ENCODE measurements around the gene ZNF316. TPM values are rescaled to one million over a fixed set of nuclear protein-coding genes. Genes with fewer than 3 reads are reported as not detected.

The ZNF316 gene
- total RNA-seq, 6 experiments from 2014 or later, result 13.4 to 17.0 (median 15.0) TPM

- H3K4me3 Mint-ChIP-seq, result no peak overlapping the region
- H3K4me1 Mint-ChIP-seq (ENCODE audit: low read depth), result peaks cover 22% of the 10 kb centered on the region
Observed at GRCh38 chr7:6641305-6642035, 4.4 kb downstream of the ZNF316 start.

GRCh38 chr7:6642239-6642839 lies 5.2 kb downstream of the ZNF316 start:
- no peak overlapping the region; the same call in 1 of the 2 replicates for H3K27ac Mint-ChIP-seq
- peaks cover 18% of the 10 kb centered on the region for H3K36me3 Mint-ChIP-seq (ENCODE audit: low read depth)
- no peaks in the 10 kb centered on the region for H3K27me3 Mint-ChIP-seq (ENCODE audit: insufficient read depth)
- no peak for TF ChIP-seq CTCF (IDR thresholded peaks at IDR 0.05)
- no peak for DNase-seq
- peaks cover 22% of the 10 kb centered on the region for H3K4me1 Mint-ChIP-seq (ENCODE audit: low read depth)
- H3K4me3 Mint-ChIP-seq, result no peak overlapping the region
- H3K9me3 Mint-ChIP-seq, result no peaks in the 10 kb centered on the region

More at GRCh38 chr7:6641305-6642035, 4.4 kb downstream of the ZNF316 start:
- Mint-ChIP-seq H3K27me3 (ENCODE audit: insufficient read depth) (no peaks in the 10 kb centered on the region), H3K27ac (no peak overlapping the region), H3K36me3 (ENCODE audit: low read depth) (peaks cover 18% of the 10 kb centered on the region), H3K9me3 (no peaks in the 10 kb centered on the region)
- TF ChIP-seq CTCF (IDR thresholded peaks at IDR 0.05), result no peak
- DNase-seq, result no peak

- DNase-seq, result no peak
- no peak overlapping the region for H3K27ac Mint-ChIP-seq
- no peak overlapping the region for H3K4me3 Mint-ChIP-seq
- H3K27me3 Mint-ChIP-seq (ENCODE audit: insufficient read depth), result no peaks in the 10 kb centered on the region
- H3K9me3 Mint-ChIP-seq, result no peaks in the 10 kb centered on the region
- H3K4me1 Mint-ChIP-seq (ENCODE audit: low read depth), result peaks cover 19% of the 10 kb centered on the region
- peaks cover 18% of the 10 kb centered on the region for H3K36me3 Mint-ChIP-seq (ENCODE audit: low read depth)
- no peak for TF ChIP-seq CTCF (IDR thresholded peaks at IDR 0.05)
Observed at GRCh38 chr7:6642861-6643640, 5.9 kb downstream of the ZNF316 start.

- Mint-ChIP-seq H3K9me3 (no peaks in the 10 kb centered on the region), H3K27me3 (ENCODE audit: insufficient read depth) (no peaks in the 10 kb centered on the region), H3K27ac (no peak overlapping the region), H3K4me1 (ENCODE audit: low read depth) (peaks cover 9% of the 10 kb centered on the region), H3K4me3 (no peak overlapping the region), H3K36me3 (ENCODE audit: low read depth) (peaks cover 14% of the 10 kb centered on the region)
- DNase-seq, result no peak
- TF ChIP-seq CTCF (IDR thresholded peaks at IDR 0.05), result no peak
Observed at GRCh38 chr7:6643915-6644625, 7.0 kb downstream of the ZNF316 start.

GRCh38 chr7:6644728-6645127 lies 7.6 kb downstream of the ZNF316 start:
- TF ChIP-seq CTCF (IDR thresholded peaks at IDR 0.05), result no peak
- H3K4me3 Mint-ChIP-seq, result no peak overlapping the region
- H3K9me3 Mint-ChIP-seq, result no peaks in the 10 kb centered on the region
- peaks cover 5% of the 10 kb centered on the region; the same call in 1 of the 2 replicates for H3K4me1 Mint-ChIP-seq (ENCODE audit: low read depth)
- no peak for DNase-seq
- no peaks in the 10 kb centered on the region for H3K27me3 Mint-ChIP-seq (ENCODE audit: insufficient read depth)
- H3K36me3 Mint-ChIP-seq (ENCODE audit: low read depth), result peaks cover 14% of the 10 kb centered on the region
- H3K27ac Mint-ChIP-seq, result no peak overlapping the region

All from HFFc6 (cell line).